ENCODE data around the gene VAPA.

DNA sequence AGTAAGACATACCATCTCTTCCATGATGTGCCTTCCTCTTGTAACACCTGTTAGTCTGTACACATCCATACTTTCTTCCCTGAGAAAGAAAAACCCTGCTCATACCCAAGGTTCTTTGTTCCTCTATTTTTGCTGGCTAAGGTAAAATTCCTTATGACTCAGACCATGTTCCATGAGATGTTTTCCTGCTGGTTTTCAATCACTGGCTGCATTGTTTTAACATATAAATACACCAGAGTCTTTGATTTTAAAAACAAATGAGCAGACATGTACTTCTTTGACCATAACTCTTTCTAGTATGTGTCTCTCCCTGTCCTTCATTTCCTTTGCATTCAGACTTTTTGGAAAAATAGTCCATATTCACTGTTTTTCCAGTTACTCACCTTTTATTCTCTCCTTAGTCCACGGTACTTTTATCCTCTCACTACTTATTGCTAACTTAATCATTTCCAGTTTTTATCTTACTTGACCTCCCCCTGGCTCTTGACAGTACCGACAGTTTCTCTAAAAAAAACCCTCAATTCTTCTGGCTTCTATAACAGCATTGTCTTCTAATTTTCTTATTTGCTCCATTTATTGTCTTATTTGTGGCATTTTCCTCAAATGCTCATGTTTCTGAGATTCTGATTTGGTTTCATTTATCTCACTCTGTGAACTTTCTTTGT is 4.3 kb downstream of the VAPA start:
- TF ChIP-seq POLR2A (IDR thresholded peaks at IDR 0.05) = no peak
- TF ChIP-seq, protein P1, sequence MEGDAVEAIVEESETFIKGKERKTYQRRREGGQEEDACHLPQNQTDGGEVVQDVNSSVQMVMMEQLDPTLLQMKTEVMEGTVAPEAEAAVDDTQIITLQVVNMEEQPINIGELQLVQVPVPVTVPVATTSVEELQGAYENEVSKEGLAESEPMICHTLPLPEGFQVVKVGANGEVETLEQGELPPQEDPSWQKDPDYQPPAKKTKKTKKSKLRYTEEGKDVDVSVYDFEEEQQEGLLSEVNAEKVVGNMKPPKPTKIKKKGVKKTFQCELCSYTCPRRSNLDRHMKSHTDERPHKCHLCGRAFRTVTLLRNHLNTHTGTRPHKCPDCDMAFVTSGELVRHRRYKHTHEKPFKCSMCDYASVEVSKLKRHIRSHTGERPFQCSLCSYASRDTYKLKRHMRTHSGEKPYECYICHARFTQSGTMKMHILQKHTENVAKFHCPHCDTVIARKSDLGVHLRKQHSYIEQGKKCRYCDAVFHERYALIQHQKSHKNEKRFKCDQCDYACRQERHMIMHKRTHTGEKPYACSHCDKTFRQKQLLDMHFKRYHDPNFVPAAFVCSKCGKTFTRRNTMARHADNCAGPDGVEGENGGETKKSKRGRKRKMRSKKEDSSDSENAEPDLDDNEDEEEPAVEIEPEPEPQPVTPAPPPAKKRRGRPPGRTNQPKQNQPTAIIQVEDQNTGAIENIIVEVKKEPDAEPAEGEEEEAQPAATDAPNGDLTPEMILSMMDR (IDR thresholded peaks at IDR 0.05) = no peak

Data from lower leg skin (tissue), 3 donors.